H9 (cell line): Measurements from ENCODE around the gene TLE4. TPM values are rescaled to one million over a fixed set of nuclear protein-coding genes. Genes with fewer than 3 reads are reported as not detected.

ENCODE experiments used
- DNase-seq: peaks from one replicate; pipeline ENCODE4 v3.0.0-alpha.2; 2017
- H2AFZ ChIP-seq: one replicate; pipeline ENCODE4 v1.6.1; 2013; ENCODE audit warnings: mild to moderate bottlenecking, low read length, control low read depth, moderate library complexity
- H2AK5ac ChIP-seq: 2 replicates; pipeline ENCODE4 v1.6.1; 2013; ENCODE audit warnings: low read length, control low read depth, mixed read lengths; ENCODE audit not compliant: insufficient read length
- H2BK120ac ChIP-seq: one replicate; pipeline ENCODE4 v1.6.1; 2013; ENCODE audit warnings: low read depth, mild to moderate bottlenecking, low read length, control low read depth, inconsistent platforms; ENCODE audit not compliant: poor library complexity, severe bottlenecking
- H2BK12ac ChIP-seq: 2 replicates; pipeline ENCODE4 v1.6.1; 2013; ENCODE audit warnings: low read length, control low read depth, mixed read lengths, low read depth; ENCODE audit not compliant: insufficient read length
- H2BK15ac ChIP-seq: 2 replicates; pipeline ENCODE4 v1.6.1; 2013; ENCODE audit warnings: low read depth, low read length, control low read depth
- H2BK20ac ChIP-seq: one replicate; pipeline ENCODE4 v1.6.1; 2013; ENCODE audit warnings: low read depth, mild to moderate bottlenecking, low read length, control low read depth, inconsistent platforms; ENCODE audit not compliant: poor library complexity, severe bottlenecking
- H2BK5ac ChIP-seq: 2 replicates; pipeline ENCODE4 v1.6.1; 2013; ENCODE audit warnings: low read length, control low read depth, mixed read lengths; ENCODE audit not compliant: insufficient read length
- H3K14ac ChIP-seq: 2 replicates; pipeline ENCODE4 v1.6.1; 2013; ENCODE audit warnings: low read length, control low read depth; ENCODE audit not compliant: insufficient read depth
- H3K18ac ChIP-seq: 2 replicates; pipeline ENCODE4 v1.6.1; 2013; ENCODE audit warnings: low read depth, mild to moderate bottlenecking, mixed read lengths, low read length, control low read depth; ENCODE audit not compliant: insufficient read length
- H3K23ac ChIP-seq: 2 replicates; pipeline ENCODE4 v1.6.1; 2013; ENCODE audit warnings: low read length, control low read depth, mixed read lengths, low read depth; ENCODE audit not compliant: insufficient read length
- H3K23me2 ChIP-seq: 2 replicates; pipeline ENCODE4 v1.6.1; 2013; ENCODE audit warnings: low read depth, mild to moderate bottlenecking, mixed read lengths, low read length, control low read depth; ENCODE audit not compliant: insufficient read length, poor library complexity, severe bottlenecking
- H3K27ac ChIP-seq: 2 replicates; pipeline ENCODE4 v1.5.1; 2013; ENCODE audit warnings: low read length, control low read depth, mixed read lengths, low read depth; ENCODE audit not compliant: insufficient read length
- H3K27me3 ChIP-seq: 2 replicates; pipeline ENCODE4 v1.6.1; 2013; ENCODE audit warnings: low read length, control low read depth, inconsistent platforms; ENCODE audit not compliant: insufficient read depth
- H3K4ac ChIP-seq: 2 replicates; pipeline ENCODE4 v1.6.1; 2013; ENCODE audit warnings: low read depth, mild to moderate bottlenecking, control low read depth, inconsistent platforms, low read length, moderate library complexity
- H3K4me1 ChIP-seq: 2 replicates; pipeline ENCODE4 v1.6.1; 2013; ENCODE audit warnings: low read length, control low read depth, inconsistent platforms; ENCODE audit not compliant: insufficient read depth
- H3K4me2 ChIP-seq: 2 replicates; pipeline ENCODE4 v1.6.1; 2013; ENCODE audit warnings: low read length, control low read depth, mixed read lengths; ENCODE audit not compliant: insufficient read length, insufficient read depth
- H3K56ac ChIP-seq: 2 replicates; pipeline ENCODE4 v1.6.1; 2013; ENCODE audit warnings: low read depth, mild to moderate bottlenecking, mixed read lengths, low read length, control low read depth; ENCODE audit not compliant: insufficient read length
- H3K79me1 ChIP-seq: 2 replicates; pipeline ENCODE4 v1.6.1; 2013; ENCODE audit warnings: low read depth, mild to moderate bottlenecking, moderate library complexity, low read length, control low read depth, inconsistent platforms; ENCODE audit not compliant: insufficient read depth, poor library complexity, severe bottlenecking
- H3K79me2 ChIP-seq: 2 replicates; pipeline ENCODE4 v1.6.1; 2013; ENCODE audit warnings: low read length, control low read depth, inconsistent platforms; ENCODE audit not compliant: insufficient read depth
- H3K9ac ChIP-seq: 2 replicates; pipeline ENCODE4 v1.6.1; 2013; ENCODE audit warnings: low read length, control low read depth, mixed read lengths; ENCODE audit not compliant: insufficient read length; ENCODE audit errors: extremely low read depth
- H3K9me3 ChIP-seq: one replicate; pipeline ENCODE4 v1.6.1; 2013; ENCODE audit warnings: low read depth, low read length, inconsistent platforms; ENCODE audit not compliant: control insufficient read depth
- H3T11ph ChIP-seq: one replicate; pipeline ENCODE4 v1.6.1; 2013; ENCODE audit warnings: mild to moderate bottlenecking, low read length, control low read depth, inconsistent platforms
- H4K20me1 ChIP-seq: one replicate; pipeline ENCODE4 v1.6.1; 2013; ENCODE audit not compliant: control insufficient read depth, insufficient read length, insufficient read depth
- H4K5ac ChIP-seq: 2 replicates; pipeline ENCODE4 v1.6.1; 2013; ENCODE audit warnings: low read depth, mild to moderate bottlenecking, mixed read lengths, low read length, control low read depth; ENCODE audit not compliant: insufficient read length
- H4K8ac ChIP-seq: replicated peaks from 2 replicates; pipeline ENCODE4 v1.6.1; 2013; ENCODE audit warnings: low read length, control low read depth, mixed read lengths, low read depth; ENCODE audit not compliant: insufficient read length
- H4K91ac ChIP-seq: 2 replicates; pipeline ENCODE4 v1.6.1; 2013; ENCODE audit warnings: low read depth, mild to moderate bottlenecking, moderate library complexity, mixed read lengths, low read length, control low read depth; ENCODE audit not compliant: insufficient read length
- H3K27ac Mint-ChIP-seq, 3 experiments: 2 replicates in 2 of 3; 3 replicates in 1 of 3; pipeline ENCODE4 v1.8.0; 2020 to 2021; ENCODE audit warnings: mixed read lengths in 3 of 3, mild to moderate bottlenecking in 1 of 3, moderate library complexity in 1 of 3
- H3K27me3 Mint-ChIP-seq: 2 replicates; pipeline ENCODE4 v1.8.0; 2021; ENCODE audit warnings: low read depth, mild to moderate bottlenecking, moderate library complexity, mixed read lengths
- H3K36me3 Mint-ChIP-seq, 3 experiments: 2 replicates in 2 of 3; 3 replicates in 1 of 3; pipeline ENCODE4 v1.8.0; 2020 to 2021; ENCODE audit warnings: low read depth in 3 of 3, mixed read lengths in 3 of 3; ENCODE audit not compliant: insufficient read depth in 1 of 3
- H3K4me1 Mint-ChIP-seq, 2 experiments: 2 replicates each; pipeline ENCODE4 v1.8.0; 2020; ENCODE audit warnings: mixed read lengths in 2 of 2
- H3K4me3 Mint-ChIP-seq, 2 experiments: 2 replicates in 1 of 2; 3 replicates in 1 of 2; pipeline ENCODE4 v1.8.0; 2020 to 2021; ENCODE audit warnings: mild to moderate bottlenecking in 2 of 2, mixed read lengths in 2 of 2, moderate library complexity in 1 of 2
- H3K9me3 Mint-ChIP-seq, 2 experiments: 2 replicates in 1 of 2; 3 replicates in 1 of 2; pipeline ENCODE4 v1.8.0; 2020; ENCODE audit warnings: mild to moderate bottlenecking in 2 of 2, mixed read lengths in 2 of 2, moderate library complexity in 1 of 2
- CTCF ChIP-seq: fragments of 200-600 bp; sonication (generic); conservative IDR thresholded peaks from 3 replicates; pipeline ENCODE4 v1.8.0; 2021; ENCODE audit warnings: antibody characterized with exemption, mild to moderate bottlenecking
- WGBS: extraction: QIAGEN DNeasy Blood & Tissue Kit; methylation state at CpG from one replicate; pipeline ENCODE4 v1.1.7; 2013; ENCODE audit warnings: missing lambda C conversion rate, low lambda C conversion rate, mixed read lengths; ENCODE audit not compliant: insufficient read length; ENCODE audit errors: extremely low coverage; 5-methylcytosine and 5-hydroxymethylcytosine counted together
- total RNA-seq: library from RNA; stranded (reverse); gene quantifications from 2 replicates; pipeline ENCODE4 v1.2.1, GENCODE V29; 2021

TLE4 gene
- total RNA-seq, 1 experiment from 2014 or later: 35.1 TPM

GRCh38 chr9:79765466-79765865 is 193.7 kb downstream of the TLE4 start:
- no peak overlapping the region for H2AK5ac ChIP-seq
- H3K36me3 Mint-ChIP-seq: no peaks in the 10 kb centered on the region
- H3K23me2 ChIP-seq: no peaks in the 10 kb centered on the region
- H3K4me3 Mint-ChIP-seq: no peak overlapping the region
- H2BK5ac ChIP-seq: no peak overlapping the region
- H3K9me3 ChIP-seq: no peaks in the 10 kb centered on the region
- no peaks in the 10 kb centered on the region for H3K27me3 ChIP-seq
- no peak overlapping the region for H3K18ac ChIP-seq
- no peak overlapping the region for H3T11ph ChIP-seq
- H2BK120ac ChIP-seq: no peak overlapping the region
- no peak overlapping the region for H3K4ac ChIP-seq
- WGBS: no CpG with 5 or more reads among the region's 6 CpGs
- H3K27me3 Mint-ChIP-seq: peaks cover 3% of the 10 kb centered on the region
- no peak overlapping the region for H2BK15ac ChIP-seq
- no peak overlapping the region for H3K56ac ChIP-seq
- no peak overlapping the region for H3K23ac ChIP-seq
- no peaks in the 10 kb centered on the region for H3K4me1 ChIP-seq
- TF ChIP-seq CTCF: no peak
- H3K79me1 ChIP-seq: no peaks in the 10 kb centered on the region
- H4K8ac ChIP-seq: no peak overlapping the region
- no peak overlapping the region for H3K9ac ChIP-seq
- no peak overlapping the region for H3K14ac ChIP-seq
- no peak overlapping the region for H4K5ac ChIP-seq
- no peak overlapping the region for H4K91ac ChIP-seq
- no peak overlapping the region for H2AFZ ChIP-seq
- no peak overlapping the region for H3K27ac ChIP-seq
- no peak for DNase-seq
- no peak overlapping the region for H2BK12ac ChIP-seq
- H3K4me1 Mint-ChIP-seq: peaks cover 0 to 5% of the 10 kb centered on the region in 2 experiments; a peak in 2 of 4 replicates
- H3K4me2 ChIP-seq: no peak overlapping the region
- no peak overlapping the region for H2BK20ac ChIP-seq
- H4K20me1 ChIP-seq: no peaks in the 10 kb centered on the region
- H3K9me3 Mint-ChIP-seq: no peaks in the 10 kb centered on the region
- H3K27ac Mint-ChIP-seq: no peak overlapping the region
- no peaks in the 10 kb centered on the region for H3K79me2 ChIP-seq
